HL-60 (cell line): ENCODE data around the gene ZNF287.

Experiments
- DNase-seq, 2 experiments: peaks; one replicate each; pipeline ENCODE4 v3.0.0-alpha.2; 2010 to 2020; ENCODE audit warnings: low read depth in 1 of 2, low spot score in 1 of 2
- H3K27ac ChIP-seq: fragments of 250-450 bp; sonication (Bioruptor Pico); replicated peaks from 2 replicates; pipeline ENCODE4 v1.5.1; 2020; ENCODE audit warnings: mild to moderate bottlenecking, moderate library complexity
- H3K27me3 ChIP-seq: fragments of 250-450 bp; sonication (Bioruptor Pico); 2 replicates; pipeline ENCODE4 v1.5.1; 2021; ENCODE audit warnings: mild to moderate bottlenecking, moderate library complexity; ENCODE audit not compliant: insufficient read depth, poor library complexity, severe bottlenecking
- H3K4me3 ChIP-seq: replicated peaks from 2 replicates; pipeline ENCODE4 v1.5.1; 2011; ENCODE audit warnings: mild to moderate bottlenecking, control low read depth, low read length; ENCODE audit not compliant: insufficient read depth
- CTCF ChIP-seq: IDR thresholded peaks from one replicate; pipeline ENCODE4 v1.5.1; 2011; ENCODE audit warnings: low read length, control low read depth, inconsistent platforms; ENCODE audit not compliant: insufficient read depth
- GABPA ChIP-seq: IDR thresholded peaks from 2 replicates; pipeline ENCODE4 v1.6.1; 2012; ENCODE audit warnings: low read depth
- POLR2AphosphoS5 ChIP-seq: IDR thresholded peaks from 2 replicates; pipeline ENCODE4 v1.6.1; 2012; ENCODE audit warnings: low read depth
- REST ChIP-seq: IDR thresholded peaks from 2 replicates; pipeline ENCODE4 v1.6.1; 2012; ENCODE audit warnings: low read depth; ENCODE audit not compliant: insufficient replicate concordance
- SPI1 ChIP-seq: IDR thresholded peaks from 2 replicates; pipeline ENCODE4 v1.6.1; 2012; ENCODE audit warnings: low read depth, mild to moderate bottlenecking, borderline replicate concordance
- long read RNA-seq: library from polyadenylated mRNA; unstranded; transcript quantifications from one replicate; pipeline ENCODE4 v2.0.0, GENCODE V29; 2020

ZNF287 gene
- long read RNA-seq = 0 reads

DNA sequence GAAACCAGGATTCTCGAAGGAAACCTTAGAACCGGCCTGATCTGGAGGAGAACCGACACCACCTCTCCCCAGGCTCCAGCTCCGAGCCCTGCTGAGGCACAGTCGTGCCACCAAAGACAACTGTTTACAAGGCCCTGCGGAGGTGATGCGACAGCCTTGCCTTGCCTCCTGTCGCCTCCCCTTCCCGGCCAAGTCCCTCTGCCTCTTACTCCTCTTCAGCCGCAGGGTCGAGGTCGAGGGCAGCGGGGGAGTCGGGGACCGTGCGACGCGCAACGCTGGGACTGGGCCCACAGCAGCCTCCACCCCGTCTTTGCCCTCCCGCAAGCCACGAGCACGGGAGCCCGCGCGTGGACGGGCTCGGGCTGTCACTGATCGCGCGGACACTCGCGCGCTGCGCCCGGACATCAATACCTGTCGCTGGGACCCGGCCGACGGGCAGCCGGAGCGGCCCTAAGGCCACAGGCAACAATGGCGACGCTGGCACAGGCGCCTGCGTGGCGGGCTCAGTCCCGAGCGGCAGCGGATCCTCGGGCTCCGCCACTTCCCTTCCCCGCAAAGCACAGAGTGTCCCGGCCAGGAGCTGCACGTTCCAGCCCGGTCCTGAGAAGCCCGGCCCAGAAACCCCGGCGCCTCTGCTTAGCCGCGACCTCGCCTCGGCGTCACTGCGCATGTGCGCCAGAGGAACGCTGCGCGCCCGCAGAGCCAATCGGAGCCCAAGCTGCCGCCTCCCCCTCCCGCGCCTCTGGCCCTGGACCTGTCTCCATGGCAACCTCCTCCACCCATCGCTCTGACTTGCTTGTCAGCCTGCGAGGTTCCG, at the start of gene ZNF287:
Gene ZNF287, minus strand, starts transcription at position 664 of the 817 bp plus-strand sequence. CDS start 1,473 bp downstream, outside the sequence.
- no peaks in the 10 kb centered on the region for H3K27me3 ChIP-seq
- DNase-seq = peak; percentile 21 to 35
- H3K27ac ChIP-seq = no peak within 1 kb of the TSS
- no peak for TF ChIP-seq POLR2AphosphoS5
- no peak for TF ChIP-seq CTCF
- no peak for TF ChIP-seq SPI1
- no peak for TF ChIP-seq GABPA
- no peak for TF ChIP-seq REST
- H3K4me3 ChIP-seq = peak within 1 kb of the TSS; percentile 35

- no peak for DNase-seq
- Histone ChIP-seq H3K4me3 (no peak overlapping the region), H3K27me3 (no peaks in the 10 kb centered on the region), H3K27ac (no peak overlapping the region)
- no peak for TF ChIP-seq POLR2AphosphoS5
- TF ChIP-seq REST = no peak
- no peak for TF ChIP-seq GABPA
- TF ChIP-seq CTCF = no peak
- no peak for TF ChIP-seq SPI1
Measured at GRCh38 chr17:16617481-16618060, 48.6 kb upstream of the ZNF287 start.

DNA sequence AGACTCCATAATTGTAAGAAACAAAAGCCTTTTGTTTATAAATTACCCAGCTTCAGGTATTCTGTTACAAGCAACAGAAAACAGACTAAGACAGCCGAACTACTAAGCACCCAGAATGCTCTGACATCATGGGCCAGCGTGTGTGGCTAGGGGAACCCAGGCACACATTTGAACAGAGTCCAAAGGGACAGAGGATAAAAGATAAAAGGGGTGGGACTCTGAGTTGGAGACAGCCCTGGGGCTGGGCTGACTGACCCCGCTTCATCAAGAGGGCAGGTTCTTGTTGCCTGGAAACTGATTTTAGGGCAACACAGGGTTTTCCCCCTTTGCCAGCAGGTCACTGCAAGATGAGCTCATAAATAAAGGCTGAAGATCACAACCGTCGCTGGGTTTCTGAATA, 30.5 kb upstream of the ZNF287 start:
- H3K27ac ChIP-seq = no peak overlapping the region
- DNase-seq = no peak
- no peak overlapping the region for H3K4me3 ChIP-seq
- no peaks in the 10 kb centered on the region for H3K27me3 ChIP-seq
- TF ChIP-seq POLR2AphosphoS5 (no peak), GABPA (no peak), CTCF (no peak), SPI1 (no peak), REST (no peak)
